Neuronal stem cell (in vitro differentiated cells): ENCODE data around the gene CST7.
A peak's percentile ranks its signal among the peaks of the same experiment; 100 is the strongest.

Source experiments
- DNase-seq: peaks from one replicate; pipeline ENCODE4 v3.0.0-alpha.2; 2013; ENCODE audit warnings: low spot score
- H2AFZ ChIP-seq: one replicate; pipeline ENCODE4 v1.6.1; 2013; ENCODE audit warnings: mild to moderate bottlenecking, low read length, inconsistent platforms
- H2AK5ac ChIP-seq: 2 replicates; pipeline ENCODE4 v1.6.1; 2013; ENCODE audit warnings: low read depth, mild to moderate bottlenecking, inconsistent platforms, low read length, moderate library complexity, mixed read lengths
- H2BK120ac ChIP-seq: 2 replicates; pipeline ENCODE4 v1.6.1; 2013; ENCODE audit warnings: low read depth, mild to moderate bottlenecking, inconsistent platforms, low read length, moderate library complexity, mixed read lengths
- H2BK12ac ChIP-seq: one replicate; pipeline ENCODE4 v1.6.1; 2013; ENCODE audit warnings: low read length, inconsistent platforms
- H2BK15ac ChIP-seq: 2 replicates; pipeline ENCODE4 v1.6.1; 2013; ENCODE audit warnings: mild to moderate bottlenecking, low read length, inconsistent platforms, mixed read lengths
- H2BK5ac ChIP-seq: one replicate; pipeline ENCODE4 v1.6.1; 2013; ENCODE audit warnings: inconsistent platforms, mild to moderate bottlenecking, low read length, moderate library complexity
- H3K14ac ChIP-seq: one replicate; pipeline ENCODE4 v1.6.1; 2013; ENCODE audit warnings: low read length, inconsistent platforms
- H3K18ac ChIP-seq: 2 replicates; pipeline ENCODE4 v1.6.1; 2013; ENCODE audit warnings: low read length, inconsistent platforms
- H3K23ac ChIP-seq: 2 replicates; pipeline ENCODE4 v1.6.1; 2013; ENCODE audit warnings: low read depth, mild to moderate bottlenecking, mixed read lengths, low read length, inconsistent platforms; ENCODE audit not compliant: poor library complexity
- H3K27ac ChIP-seq: replicated peaks from 3 replicates; pipeline ENCODE4 v1.5.1; 2013; ENCODE audit warnings: low read length, inconsistent platforms
- H3K27me3 ChIP-seq, 3 experiments: 2 replicates each; pipeline ENCODE4 v1.6.1; 2013; ENCODE audit warnings: low read length in 3 of 3, mild to moderate bottlenecking in 2 of 3, inconsistent platforms in 1 of 3, low read depth in 1 of 3, mixed read lengths in 1 of 3, moderate library complexity in 1 of 3; ENCODE audit not compliant: control insufficient read depth in 3 of 3, insufficient read depth in 3 of 3
- H3K36me3 ChIP-seq, 2 donors: replicated peaks in 1 of 2; 2 replicates each; pipeline ENCODE4 v1.6.1; 2013; ENCODE audit warnings: low read length in 2 of 2; ENCODE audit not compliant: control insufficient read depth in 2 of 2, insufficient read depth in 2 of 2
- H3K4ac ChIP-seq: 2 replicates; pipeline ENCODE4 v1.6.1; 2013; ENCODE audit warnings: inconsistent platforms, mild to moderate bottlenecking, low read length, moderate library complexity
- H3K4me1 ChIP-seq, 2 donors: 1 replicate in 1 of 2; 2 replicates in 1 of 2; pipeline ENCODE4 v1.6.1; 2013; ENCODE audit warnings: low read length in 2 of 2, low read depth in 1 of 2; ENCODE audit not compliant: control insufficient read depth in 2 of 2, insufficient read depth in 1 of 2
- H3K4me2 ChIP-seq: one replicate; pipeline ENCODE4 v1.6.1; 2013; ENCODE audit warnings: mild to moderate bottlenecking, low read length, inconsistent platforms; ENCODE audit not compliant: insufficient read depth, poor library complexity, severe bottlenecking
- H3K4me3 ChIP-seq, 2 donors: 2 replicates each; pipeline ENCODE4 v1.5.1; 2013; ENCODE audit warnings: low read length in 2 of 2, mild to moderate bottlenecking in 2 of 2, inconsistent platforms in 1 of 2, moderate library complexity in 1 of 2
- H3K79me1 ChIP-seq: one replicate; pipeline ENCODE4 v1.6.1; 2013; ENCODE audit warnings: low read depth, mild to moderate bottlenecking, inconsistent platforms, low read length, moderate library complexity
- H3K9ac ChIP-seq: one replicate; pipeline ENCODE4 v1.6.1; 2013; ENCODE audit warnings: mild to moderate bottlenecking, low read depth, low read length, inconsistent platforms; ENCODE audit not compliant: poor library complexity
- H3K9me3 ChIP-seq, 2 donors: replicated peaks in 1 of 2; 2 replicates each; pipeline versions ENCODE3 to v1.6.1; 2013; ENCODE audit warnings: low read length in 2 of 2, mild to moderate bottlenecking in 2 of 2, inconsistent platforms in 1 of 2, low read depth in 1 of 2, mixed read lengths in 1 of 2, moderate library complexity in 1 of 2; ENCODE audit not compliant: control insufficient read depth in 2 of 2, insufficient read depth in 1 of 2
- H4K8ac ChIP-seq: one replicate; pipeline ENCODE4 v1.6.1; 2013; ENCODE audit warnings: low read depth, mild to moderate bottlenecking, inconsistent platforms, low read length, moderate library complexity
- H4K91ac ChIP-seq: one replicate; pipeline ENCODE4 v1.6.1; 2013; ENCODE audit warnings: low read length, low read depth, mild to moderate bottlenecking, inconsistent platforms; ENCODE audit not compliant: poor library complexity
- WGBS, 2 donors: extraction: QIAGEN DNeasy Blood & Tissue Kit; methylation state at CpG; one replicate each; pipeline ENCODE4 v1.1.7; 2013; ENCODE audit warnings: missing lambda C conversion rate in 2 of 2, mixed read lengths in 1 of 2; ENCODE audit not compliant: insufficient read length in 2 of 2, insufficient replicate concordance in 1 of 2; ENCODE audit errors: extremely low coverage in 2 of 2; 5-methylcytosine and 5-hydroxymethylcytosine counted together

Gene CST7

DNA sequence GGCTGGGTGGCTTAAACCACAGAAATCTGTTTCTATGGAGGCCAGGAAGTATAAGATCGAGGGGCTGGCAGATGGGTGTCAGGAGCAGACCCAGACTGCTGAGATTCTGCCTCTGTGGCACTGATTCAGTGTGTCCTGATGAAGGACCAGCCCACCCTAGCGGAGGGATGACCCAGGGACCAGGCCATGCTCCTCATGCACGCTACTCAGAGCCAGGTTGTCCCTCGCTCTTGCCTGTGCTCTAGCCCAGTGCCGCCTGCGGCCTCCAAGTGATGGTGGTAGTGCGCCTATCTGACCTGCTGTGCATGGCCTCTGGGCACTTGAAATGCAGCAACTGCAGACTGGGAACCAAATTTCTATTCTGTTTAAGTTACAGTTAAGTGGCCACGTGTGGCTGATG is 56.6 kb downstream of the CST7 start:
- H2BK120ac ChIP-seq = no peak overlapping the region
- peak overlapping the region; percentile 43 for H3K14ac ChIP-seq
- no peaks in the 10 kb centered on the region for H3K4me1 ChIP-seq
- H3K9me3 ChIP-seq = no peaks in the 10 kb centered on the region
- no peak overlapping the region for H2AFZ ChIP-seq
- peak overlapping the region; percentile 86 for H4K8ac ChIP-seq
- no peak overlapping the region for H3K27ac ChIP-seq
- no peak overlapping the region for H3K4ac ChIP-seq
- no peak overlapping the region for H3K9ac ChIP-seq
- peaks cover 0 to 27% (median 0%) of the 10 kb centered on the region in 3 experiments for H3K27me3 ChIP-seq
- no peak overlapping the region for H3K4me3 ChIP-seq
- no peak overlapping the region for H4K91ac ChIP-seq
- no peaks in the 10 kb centered on the region for H3K79me1 ChIP-seq
- no peak overlapping the region for H2BK15ac ChIP-seq
- no CpG with 5 or more reads among the region's 8 CpGs for WGBS, 2 donors
- H3K23ac ChIP-seq = peak overlapping the region; percentile 31
- DNase-seq = no peak
- no peak overlapping the region for H2BK12ac ChIP-seq
- peak overlapping the region; percentile 47 for H2AK5ac ChIP-seq
- H3K36me3 ChIP-seq = no peaks in the 10 kb centered on the region
- no peak overlapping the region for H3K4me2 ChIP-seq
- H2BK5ac ChIP-seq = no peak overlapping the region
- H3K18ac ChIP-seq = peak overlapping the region; percentile 19

GRCh38 chr20:25006431-25007167 is 57.5 kb downstream of the CST7 start:
- Histone ChIP-seq H2BK5ac (peak overlapping the region; percentile 68), H3K9ac (no peak overlapping the region), H2AFZ (no peak overlapping the region), H3K79me1 (no peaks in the 10 kb centered on the region), H3K18ac (no peak overlapping the region), H3K27me3 (peaks cover 0 to 31% (median 0%) of the 10 kb centered on the region in 3 experiments), H3K36me3 (no peaks in the 10 kb centered on the region), H2AK5ac (no peak overlapping the region), H4K8ac (no peak overlapping the region), H3K4ac (no peak overlapping the region), H2BK15ac (no peak overlapping the region), H3K4me3 (no peak overlapping the region), H3K27ac (no peak overlapping the region), H2BK12ac (no peak overlapping the region), H3K14ac (no peak overlapping the region), H2BK120ac (no peak overlapping the region), H3K4me1 (no peaks in the 10 kb centered on the region), H3K23ac (no peak overlapping the region), H4K91ac (no peak overlapping the region), H3K4me2 (no peak overlapping the region), H3K9me3 (no peaks in the 10 kb centered on the region)
- no peak for DNase-seq
- no CpG with 5 or more reads among the region's 12 CpGs for WGBS, 2 donors

DNA sequence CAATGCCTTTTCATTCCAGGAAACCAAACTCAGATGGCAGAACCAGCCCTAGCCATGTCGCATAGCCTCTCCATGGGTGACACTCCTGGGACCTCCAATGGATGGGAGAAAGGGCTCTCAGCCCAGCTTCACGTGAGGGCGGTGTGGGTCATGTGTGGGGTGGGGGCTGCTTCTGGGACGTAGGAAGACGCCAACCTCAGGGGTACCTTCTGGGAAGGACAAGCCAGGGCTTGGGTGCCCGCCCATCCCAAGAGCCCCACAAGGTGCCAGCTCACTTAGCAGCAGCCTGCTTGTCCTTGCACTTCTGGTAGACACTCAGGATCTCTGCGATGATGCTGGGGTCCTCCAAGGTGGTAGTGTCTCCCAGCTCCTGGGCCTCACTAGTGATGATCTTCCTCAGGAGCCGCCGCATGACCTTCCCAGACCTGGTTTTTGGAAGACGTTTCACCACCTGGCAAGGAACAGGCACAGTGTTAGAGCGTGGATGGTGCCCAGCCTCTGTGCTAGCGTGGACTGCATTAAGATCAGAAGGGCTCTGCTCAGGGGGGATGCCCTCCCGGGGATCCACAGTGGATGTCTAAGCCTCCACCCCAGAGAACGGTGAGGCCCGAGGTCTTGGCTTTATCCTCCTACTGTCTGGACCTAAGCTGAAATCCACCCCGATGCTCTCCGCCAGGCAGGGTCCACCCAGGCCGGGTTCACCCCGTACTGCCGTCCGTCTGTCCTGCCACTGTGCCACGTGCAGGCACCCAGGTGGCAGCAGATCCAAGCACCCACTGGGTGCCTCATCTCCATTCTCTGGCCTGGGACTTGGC is 58.6 kb downstream of the CST7 start:
- no peak overlapping the region for H2BK120ac ChIP-seq
- H2BK5ac ChIP-seq = no peak overlapping the region
- no peaks in the 10 kb centered on the region for H3K4me1 ChIP-seq
- H3K9ac ChIP-seq = no peak overlapping the region
- H3K14ac ChIP-seq = peak overlapping the region; percentile 40
- H3K79me1 ChIP-seq = no peaks in the 10 kb centered on the region
- H2BK12ac ChIP-seq = no peak overlapping the region
- H3K23ac ChIP-seq = no peak overlapping the region
- no peak overlapping the region for H3K4me2 ChIP-seq
- no peaks in the 10 kb centered on the region for H3K36me3 ChIP-seq
- H3K4me3 ChIP-seq = no peak overlapping the region
- H3K9me3 ChIP-seq = no peaks in the 10 kb centered on the region
- WGBS, 2 donors = no CpG with 5 or more reads among the region's 22 CpGs
- H2AFZ ChIP-seq = no peak overlapping the region
- H3K27ac ChIP-seq = no peak overlapping the region
- DNase-seq = no peak
- no peak overlapping the region for H2BK15ac ChIP-seq
- no peak overlapping the region for H4K8ac ChIP-seq
- H3K27me3 ChIP-seq = peaks cover 0 to 35% (median 0%) of the 10 kb centered on the region in 3 experiments
- no peak overlapping the region for H2AK5ac ChIP-seq
- no peak overlapping the region for H3K18ac ChIP-seq
- no peak overlapping the region for H4K91ac ChIP-seq
- no peak overlapping the region for H3K4ac ChIP-seq
